ENCODE results near the gene JAZF1.

Gene JAZF1

GRCh38 chr7:28104811-28105210, 75.8 kb downstream of the JAZF1 start:
- H3K4me3 ChIP-seq (ENCODE audit: low read depth, low read length) = no peak overlapping the region
- TF ChIP-seq, protein P1, sequence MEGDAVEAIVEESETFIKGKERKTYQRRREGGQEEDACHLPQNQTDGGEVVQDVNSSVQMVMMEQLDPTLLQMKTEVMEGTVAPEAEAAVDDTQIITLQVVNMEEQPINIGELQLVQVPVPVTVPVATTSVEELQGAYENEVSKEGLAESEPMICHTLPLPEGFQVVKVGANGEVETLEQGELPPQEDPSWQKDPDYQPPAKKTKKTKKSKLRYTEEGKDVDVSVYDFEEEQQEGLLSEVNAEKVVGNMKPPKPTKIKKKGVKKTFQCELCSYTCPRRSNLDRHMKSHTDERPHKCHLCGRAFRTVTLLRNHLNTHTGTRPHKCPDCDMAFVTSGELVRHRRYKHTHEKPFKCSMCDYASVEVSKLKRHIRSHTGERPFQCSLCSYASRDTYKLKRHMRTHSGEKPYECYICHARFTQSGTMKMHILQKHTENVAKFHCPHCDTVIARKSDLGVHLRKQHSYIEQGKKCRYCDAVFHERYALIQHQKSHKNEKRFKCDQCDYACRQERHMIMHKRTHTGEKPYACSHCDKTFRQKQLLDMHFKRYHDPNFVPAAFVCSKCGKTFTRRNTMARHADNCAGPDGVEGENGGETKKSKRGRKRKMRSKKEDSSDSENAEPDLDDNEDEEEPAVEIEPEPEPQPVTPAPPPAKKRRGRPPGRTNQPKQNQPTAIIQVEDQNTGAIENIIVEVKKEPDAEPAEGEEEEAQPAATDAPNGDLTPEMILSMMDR (conservative IDR thresholded peaks at IDR 0.05; ENCODE audit: low read depth, low read length) = no peak

GRCh38 chr7:28104041-28104541, 76.5 kb downstream of the JAZF1 start:
- no peak overlapping the region for H3K4me3 ChIP-seq (ENCODE audit: low read depth, low read length)
- DNase-seq (ENCODE audit: low read depth) = no peak
- TF ChIP-seq, protein P1 (conservative IDR thresholded peaks at IDR 0.05; ENCODE audit: low read depth, low read length) = no peak

More at GRCh38 chr7:28104811-28105210, 75.8 kb downstream of the JAZF1 start:
- peak; percentile 32 for DNase-seq (ENCODE audit: low read depth)

DNA sequence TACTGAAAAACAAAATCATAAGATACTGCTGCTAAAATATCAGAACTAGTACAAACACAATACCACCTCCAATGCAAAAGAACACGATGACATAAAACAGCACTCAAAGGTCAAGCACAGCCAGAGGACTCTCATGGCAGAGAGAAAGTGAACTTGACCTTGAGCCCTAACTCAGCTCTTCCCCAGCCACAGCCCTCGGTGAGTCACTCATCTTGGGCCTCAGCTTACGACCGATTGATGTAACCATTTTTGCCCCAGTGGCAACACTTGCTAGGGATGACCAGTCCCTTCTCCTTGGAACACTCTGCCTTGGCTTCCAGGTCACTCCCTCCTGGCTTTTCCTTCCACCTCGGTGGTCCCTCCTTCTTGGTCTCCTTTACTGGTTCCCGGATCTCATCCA, 77.8 kb downstream of the JAZF1 start:
- peak; percentile 91 for DNase-seq (ENCODE audit: low read depth)
- TF ChIP-seq, protein P1 (conservative IDR thresholded peaks at IDR 0.05; ENCODE audit: low read depth, low read length) = no peak

DNA sequence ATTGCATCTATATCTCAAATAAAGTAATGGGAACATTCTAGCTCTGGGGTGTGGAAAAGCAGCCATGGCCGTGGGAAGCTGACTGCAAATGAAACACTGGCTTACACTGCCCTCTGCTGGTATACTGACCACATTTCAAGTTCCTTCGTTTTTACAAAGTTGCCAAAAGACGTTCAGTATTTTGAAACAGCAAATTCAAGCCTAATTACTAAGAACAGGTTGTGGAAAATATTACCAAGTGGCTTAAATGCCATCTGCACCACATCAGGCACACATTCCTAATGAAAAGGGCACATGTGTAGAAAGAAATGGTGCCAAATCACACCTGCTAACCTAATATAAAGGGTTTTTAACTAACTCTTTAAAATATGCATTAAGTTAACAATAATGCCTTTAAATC, 83.9 kb downstream of the JAZF1 start:
- DNase-seq (ENCODE audit: low read depth) = peak; percentile 85
- TF ChIP-seq, protein P1 (conservative IDR thresholded peaks at IDR 0.05; ENCODE audit: low read depth, low read length) = peak; percentile 87
- H3K4me3 ChIP-seq (ENCODE audit: low read depth, low read length) = no peak overlapping the region

More for the DNA sequence above, 77.8 kb downstream of the JAZF1 start:
- H3K4me3 ChIP-seq (ENCODE audit: low read depth, low read length) = no peak overlapping the region

GRCh38 chr7:28095231-28095630, 85.4 kb downstream of the JAZF1 start:
- no peak for DNase-seq (ENCODE audit: low read depth)
- TF ChIP-seq, protein P1 (conservative IDR thresholded peaks at IDR 0.05; ENCODE audit: low read depth, low read length) = no peak

GRCh38 chr7:28093623-28094232, 86.9 kb downstream of the JAZF1 start:
- H3K4me3 ChIP-seq (ENCODE audit: low read depth, low read length) = no peak overlapping the region
- peak; percentile 87 for DNase-seq (ENCODE audit: low read depth)
- TF ChIP-seq, protein P1 (conservative IDR thresholded peaks at IDR 0.05; ENCODE audit: low read depth, low read length) = peak; percentile 88

More at GRCh38 chr7:28095231-28095630, 85.4 kb downstream of the JAZF1 start:
- H3K4me3 ChIP-seq (ENCODE audit: low read depth, low read length) = no peak overlapping the region

- TF ChIP-seq, protein P1 (conservative IDR thresholded peaks at IDR 0.05; ENCODE audit: low read depth, low read length) = no peak
- DNase-seq (ENCODE audit: low read depth) = peak; percentile 41
- H3K4me3 ChIP-seq (ENCODE audit: low read depth, low read length) = no peak overlapping the region
These were observed 89.4 kb downstream of the JAZF1 start for GRCh38 chr7:28091190-28091589.

All from choroid plexus epithelial cell (primary cell).